ENCODE measurements around the gene MPDU1.

The MPDU1 gene

DNA sequence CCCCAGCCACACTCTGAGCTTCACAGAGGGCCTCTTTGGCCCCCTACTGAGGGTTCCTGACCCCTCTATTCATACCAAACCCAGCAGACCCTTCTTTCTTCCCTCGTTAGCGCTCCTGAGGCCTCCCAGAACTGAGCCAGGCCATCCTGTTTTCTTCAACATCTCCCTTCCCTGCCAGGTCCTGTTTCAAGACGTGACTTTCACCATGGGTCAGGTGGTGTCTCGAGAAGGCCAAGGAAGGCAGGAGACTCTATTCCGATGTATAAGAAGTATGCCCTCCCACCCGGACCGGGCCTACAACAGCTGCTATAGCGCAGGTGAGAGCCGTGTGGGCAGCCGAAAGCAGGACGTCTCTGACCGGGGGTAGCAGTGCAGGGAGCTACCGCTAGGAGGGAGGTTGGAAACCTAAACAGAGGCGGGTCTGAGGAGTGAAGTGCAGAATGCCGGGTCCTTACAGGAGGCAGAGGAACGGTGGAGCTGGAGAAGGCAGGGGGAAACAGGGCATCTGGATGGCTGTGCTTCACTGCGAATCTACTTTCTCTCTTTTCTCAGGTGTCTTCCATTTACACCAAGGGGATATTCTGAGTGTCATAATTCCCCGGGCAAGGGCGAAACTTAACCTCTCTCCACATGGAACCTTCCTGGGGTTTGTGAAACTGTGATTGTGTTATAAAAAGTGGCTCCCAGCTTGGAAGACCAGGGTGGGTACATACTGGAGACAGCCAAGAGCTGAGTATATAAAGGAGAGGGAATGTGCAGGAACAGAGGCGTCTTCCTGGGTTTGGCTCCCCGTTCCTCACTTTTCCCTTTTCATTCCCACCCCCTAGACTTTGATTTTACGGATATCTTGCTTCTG lies 23.3 kb upstream of the MPDU1 start:
- DNase-seq = peak; percentile 44 to 84 (median 72)

DNA sequence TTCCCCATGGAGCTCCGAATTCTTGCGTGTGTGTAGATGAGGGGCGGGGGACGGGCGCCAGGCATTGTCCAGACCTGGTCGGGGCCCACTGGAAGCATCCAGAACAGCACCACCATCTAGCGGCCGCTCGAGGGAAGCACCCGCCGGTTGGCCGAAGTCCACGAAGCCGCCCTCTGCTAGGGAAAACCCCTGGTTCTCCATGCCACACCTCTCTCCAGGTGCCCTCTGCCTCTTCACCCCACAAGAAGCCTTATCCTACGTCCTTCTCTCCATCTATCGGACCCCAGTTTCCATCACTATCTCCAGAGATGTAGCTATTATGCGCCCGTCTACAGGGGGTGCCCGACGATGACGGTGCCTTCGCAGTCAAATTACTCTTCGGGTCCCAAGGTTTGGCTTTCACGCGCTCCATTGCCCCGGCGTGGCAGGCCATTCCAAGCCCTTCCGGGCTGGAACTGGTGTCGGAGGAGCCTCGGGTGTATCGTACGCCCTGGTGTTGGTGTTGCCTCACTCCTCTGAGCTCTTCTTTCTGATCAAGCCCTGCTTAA lies 22.6 kb upstream of the MPDU1 start:
- peak; percentile 87 to 94 (median 90) for DNase-seq

- peak; percentile 94 to 98 (median 96) for DNase-seq
Observed at GRCh38 chr17:7561589-7562207, 22.0 kb upstream of the MPDU1 start, which contains the start of gene SENP3. Gene SENP3 (plus strand): TSS chr17:7561919. CDS start chr17:7563077, 1,158 bp downstream.

DNA sequence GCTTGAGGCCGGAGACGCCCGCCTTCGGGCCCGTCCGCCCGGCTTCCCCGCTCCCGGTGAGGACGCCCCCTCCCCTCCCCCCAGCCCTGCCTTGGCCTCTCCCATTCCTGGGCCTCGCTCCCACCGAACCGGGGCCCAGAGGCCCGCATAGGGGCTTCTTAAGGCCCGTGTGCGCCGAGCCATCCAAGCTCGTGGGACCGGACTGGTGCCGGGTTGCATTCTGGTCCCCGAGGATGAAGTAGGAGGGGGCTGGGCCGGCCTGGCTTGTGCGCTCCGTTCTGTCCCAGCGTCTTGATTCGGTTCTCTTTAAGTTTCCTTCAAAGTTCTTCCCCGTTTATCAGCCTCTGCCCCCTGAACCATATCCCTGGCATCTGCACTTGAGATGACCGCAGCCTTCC lies 21.4 kb upstream of the MPDU1 start:
- DNase-seq = peak in 1 of 4 experiments; percentile 33

- no peak for DNase-seq
Observed at GRCh38 chr17:7563115-7563869, 20.4 kb upstream of the MPDU1 start.

- no peak for DNase-seq
Observed at GRCh38 chr17:7569571-7569970, 14.1 kb upstream of the MPDU1 start.

DNA sequence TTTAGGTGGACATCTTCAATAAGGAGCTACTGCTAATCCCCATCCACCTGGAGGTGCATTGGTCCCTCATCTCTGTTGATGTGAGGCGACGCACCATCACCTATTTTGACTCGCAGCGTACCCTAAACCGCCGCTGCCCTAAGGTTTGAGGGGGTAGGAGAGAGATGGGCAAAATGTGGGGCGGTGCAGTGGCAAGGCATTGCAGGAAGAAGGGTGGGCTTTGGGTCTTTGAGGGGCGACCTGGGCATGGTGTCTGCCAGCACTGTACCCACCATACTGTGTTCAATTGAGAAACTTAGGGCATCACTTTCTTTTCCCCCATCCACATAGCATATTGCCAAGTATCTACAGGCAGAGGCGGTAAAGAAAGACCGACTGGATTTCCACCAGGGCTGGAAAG lies 13.3 kb upstream of the MPDU1 start:
- no peak for DNase-seq

DNA sequence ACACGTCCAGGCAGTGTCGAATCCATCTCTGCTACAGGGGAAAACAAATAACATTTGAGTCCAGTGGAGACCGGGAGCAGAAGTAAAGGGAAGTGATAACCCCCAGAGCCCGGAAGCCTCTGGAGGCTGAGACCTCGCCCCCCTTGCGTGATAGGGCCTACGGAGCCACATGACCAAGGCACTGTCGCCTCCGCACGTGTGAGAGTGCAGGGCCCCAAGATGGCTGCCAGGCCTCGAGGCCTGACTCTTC lies 11.4 kb upstream of the MPDU1 start:
- no peak for DNase-seq

- peak; percentile 99 to 100 (median 100) for DNase-seq
Observed at GRCh38 chr17:7572588-7573323, 10.9 kb upstream of the MPDU1 start.

GRCh38 chr17:7573324-7574080 lies 10.2 kb upstream of the MPDU1 start:
- DNase-seq = peak; percentile 93 to 97 (median 95)

DNA sequence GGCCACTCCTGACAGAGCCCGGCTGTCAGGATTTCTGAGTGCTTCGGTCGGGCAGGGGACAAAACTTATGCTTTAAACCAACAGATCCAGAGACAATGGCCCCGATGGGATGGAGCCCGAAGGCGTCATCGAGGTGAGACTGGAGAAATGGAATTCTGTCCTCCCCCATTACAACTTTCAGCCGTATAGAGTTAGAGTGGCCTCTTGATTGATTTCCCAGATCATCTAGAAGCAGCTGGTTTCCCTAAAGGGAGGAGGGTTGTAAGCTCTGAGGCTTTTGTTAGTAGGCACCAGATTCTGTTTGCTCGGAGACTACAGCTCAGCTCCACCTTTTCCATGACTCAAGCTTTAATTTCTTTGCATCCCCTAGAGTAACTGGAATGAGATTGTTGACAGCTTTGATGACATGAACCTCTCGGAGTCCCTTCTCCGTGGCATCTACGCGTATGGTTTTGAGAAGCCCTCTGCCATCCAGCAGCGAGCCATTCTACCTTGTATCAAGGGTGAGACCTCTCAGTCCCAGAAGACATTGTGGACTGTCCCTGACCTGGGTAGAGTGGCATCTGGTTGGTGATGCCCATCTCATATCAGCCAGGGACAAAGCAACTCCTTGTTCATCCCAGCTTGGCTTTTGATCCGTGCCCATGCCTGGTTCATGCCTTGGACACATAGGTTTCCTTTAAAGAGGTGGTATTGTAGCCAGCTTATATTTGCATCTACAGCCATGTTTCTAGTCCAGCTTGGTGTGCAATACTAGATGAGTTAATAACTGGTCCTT lies 9.3 kb upstream of the MPDU1 start:
- DNase-seq = peak in 1 of 4 experiments; percentile 25

DNA sequence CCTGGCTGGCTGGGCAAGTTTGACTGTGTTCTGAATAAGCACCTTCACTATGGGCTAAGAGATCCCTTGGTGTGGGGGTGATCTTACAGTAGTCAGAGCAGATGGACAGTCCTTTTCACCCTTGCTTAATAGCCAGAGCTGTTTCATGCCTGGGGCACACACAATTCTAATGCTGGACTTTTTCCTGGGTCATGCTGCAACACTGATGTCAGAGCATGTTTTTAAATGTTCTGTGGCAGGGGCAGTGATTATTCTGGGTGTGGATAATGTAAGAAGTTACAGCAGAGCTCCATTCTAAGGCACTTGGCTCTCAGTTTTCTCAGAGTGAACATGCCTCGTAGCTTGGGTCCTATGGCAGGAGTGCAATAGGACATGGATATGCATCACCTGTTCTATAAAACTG lies 8.2 kb upstream of the MPDU1 start:
- DNase-seq = peak in 2 of 4 experiments; percentile 22 to 23

- no peak for DNase-seq
Observed at GRCh38 chr17:7575959-7576358, 7.7 kb upstream of the MPDU1 start.

DNA sequence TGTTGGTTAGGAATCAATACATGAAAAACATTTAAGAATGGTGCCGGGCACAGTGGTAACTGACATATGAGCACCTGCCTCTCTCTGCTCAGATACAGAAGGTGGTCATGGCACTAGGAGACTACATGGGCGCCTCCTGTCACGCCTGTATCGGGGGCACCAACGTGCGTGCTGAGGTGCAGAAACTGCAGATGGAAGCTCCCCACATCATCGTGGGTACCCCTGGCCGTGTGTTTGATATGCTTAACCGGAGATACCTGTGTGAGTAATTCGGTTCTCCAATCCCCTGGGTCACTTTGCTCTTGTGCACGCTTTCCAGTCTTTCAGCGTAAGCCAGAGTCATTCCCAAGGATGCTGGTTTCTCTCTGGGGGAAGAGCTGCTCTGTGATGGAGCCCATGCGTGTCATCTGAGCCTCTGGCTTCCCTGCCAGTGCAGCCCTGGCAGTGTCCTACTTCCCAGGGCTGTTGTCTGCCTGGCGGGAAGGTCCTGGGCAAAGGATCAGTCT lies 7.2 kb upstream of the MPDU1 start:
- peak in 2 of 4 experiments; percentile 27 for DNase-seq

DNA sequence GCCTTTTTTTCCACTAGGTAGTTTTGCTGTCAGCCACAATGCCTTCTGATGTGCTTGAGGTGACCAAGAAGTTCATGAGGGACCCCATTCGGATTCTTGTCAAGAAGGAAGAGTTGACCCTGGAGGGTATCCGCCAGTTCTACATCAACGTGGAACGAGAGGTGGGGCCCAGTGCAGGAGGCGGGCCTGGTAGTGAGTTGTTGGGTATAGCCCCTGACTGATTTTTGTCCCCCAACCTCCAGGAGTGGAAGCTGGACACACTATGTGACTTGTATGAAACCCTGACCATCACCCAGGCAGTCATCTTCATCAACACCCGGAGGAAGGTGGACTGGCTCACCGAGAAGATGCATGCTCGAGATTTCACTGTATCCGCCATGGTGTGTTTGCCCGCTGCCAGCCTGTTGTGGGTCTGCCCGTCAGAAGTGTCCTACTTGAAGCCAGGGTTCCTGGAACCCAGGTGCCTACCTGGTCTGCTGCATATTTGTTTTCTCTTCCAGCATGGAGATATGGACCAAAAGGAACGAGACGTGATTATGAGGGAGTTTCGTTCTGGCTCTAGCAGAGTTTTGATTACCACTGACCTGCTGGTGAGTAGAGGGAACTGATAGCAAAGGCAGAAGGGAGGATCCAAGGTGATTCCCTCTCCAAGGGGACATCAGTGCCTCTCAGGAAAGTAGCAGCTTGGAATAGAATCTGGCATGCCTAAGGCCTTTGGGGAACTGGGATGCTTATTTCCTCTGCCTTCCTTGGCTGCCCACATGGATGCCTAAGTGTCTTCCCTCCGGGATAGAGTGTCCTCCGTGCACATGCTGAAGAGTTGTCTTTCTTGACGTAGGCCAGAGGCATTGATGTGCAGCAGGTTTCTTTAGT lies 6.1 kb upstream of the MPDU1 start:
- peak in 2 of 4 experiments; percentile 15 to 29 for DNase-seq

DNA sequence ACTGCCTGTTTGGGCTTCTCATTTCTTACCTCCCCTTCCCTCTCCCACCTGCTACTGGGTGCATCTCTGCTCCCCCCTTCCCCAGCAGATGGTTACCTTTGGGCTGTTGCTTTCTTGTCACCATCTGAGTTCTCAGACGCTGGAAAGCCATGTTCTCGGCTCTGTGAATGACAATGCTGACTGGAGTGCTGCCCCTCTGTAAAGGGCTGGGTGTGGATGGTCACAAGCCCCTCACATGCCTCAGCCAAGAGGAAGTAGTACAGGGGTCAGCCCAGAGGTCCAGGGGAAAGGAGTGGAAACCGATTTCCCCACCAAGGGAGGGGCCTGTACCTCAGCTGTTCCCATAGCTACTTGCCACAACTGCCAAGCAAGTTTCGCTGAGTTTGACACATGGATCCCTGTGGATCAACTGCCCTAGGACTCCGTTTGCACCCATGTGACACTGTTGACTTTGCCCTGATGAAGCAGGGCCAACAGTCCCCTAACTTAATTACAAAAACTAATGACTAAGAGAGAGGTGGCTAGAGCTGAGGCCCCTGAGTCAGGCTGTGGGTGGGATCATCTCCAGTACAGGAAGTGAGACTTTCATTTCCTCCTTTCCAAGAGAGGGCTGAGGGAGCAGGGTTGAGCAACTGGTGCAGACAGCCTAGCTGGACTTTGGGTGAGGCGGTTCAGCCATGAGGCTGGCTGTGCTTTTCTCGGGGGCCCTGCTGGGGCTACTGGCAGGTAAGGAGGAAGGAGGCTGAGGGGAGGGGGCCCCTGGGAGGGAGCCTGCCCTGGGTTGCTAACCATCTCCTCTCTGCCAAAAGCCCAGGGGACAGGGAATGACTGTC lies 4.4 kb upstream of the MPDU1 start, which contains the start of gene CD68:
Gene CD68 (plus strand): TSS at position 638 of the 833 bp plus-strand sequence. CDS start 40 bp downstream, at position 678.
- DNase-seq = peak; percentile 96 to 99 (median 97)

DNA sequence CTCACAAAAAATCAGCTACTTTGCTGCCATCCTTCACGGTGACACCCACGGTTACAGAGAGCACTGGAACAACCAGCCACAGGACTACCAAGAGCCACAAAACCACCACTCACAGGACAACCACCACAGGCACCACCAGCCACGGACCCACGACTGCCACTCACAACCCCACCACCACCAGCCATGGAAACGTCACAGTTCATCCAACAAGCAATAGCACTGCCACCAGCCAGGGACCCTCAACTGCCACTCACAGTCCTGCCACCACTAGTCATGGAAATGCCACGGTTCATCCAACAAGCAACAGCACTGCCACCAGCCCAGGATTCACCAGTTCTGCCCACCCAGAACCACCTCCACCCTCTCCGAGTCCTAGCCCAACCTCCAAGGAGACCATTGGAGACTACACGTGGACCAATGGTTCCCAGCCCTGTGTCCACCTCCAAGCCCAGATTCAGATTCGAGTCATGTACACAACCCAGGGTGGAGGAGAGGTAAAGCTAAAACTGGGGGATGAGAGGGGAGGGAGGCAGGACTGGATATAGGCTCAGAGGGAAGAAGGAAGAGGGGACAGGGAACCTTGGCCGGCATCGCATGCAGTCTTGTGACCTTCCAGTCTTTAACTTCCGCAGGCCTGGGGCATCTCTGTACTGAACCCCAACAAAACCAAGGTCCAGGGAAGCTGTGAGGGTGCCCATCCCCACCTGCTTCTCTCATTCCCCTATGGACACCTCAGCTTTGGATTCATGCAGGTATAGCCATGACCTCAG lies 3.6 kb upstream of the MPDU1 start:
- DNase-seq = peak; percentile 68 to 80 (median 74)
